GM15510 (cell line): ENCODE results near the gene TRIP10.

Experiments used
- POLR2A ChIP-seq: IDR thresholded peaks from 3 replicates; pipeline ENCODE4 v1.6.1; 2011; ENCODE audit warnings: borderline replicate concordance; ENCODE audit not compliant: insufficient read length; ENCODE audit errors: extremely low read depth

TRIP10 gene, protein sequence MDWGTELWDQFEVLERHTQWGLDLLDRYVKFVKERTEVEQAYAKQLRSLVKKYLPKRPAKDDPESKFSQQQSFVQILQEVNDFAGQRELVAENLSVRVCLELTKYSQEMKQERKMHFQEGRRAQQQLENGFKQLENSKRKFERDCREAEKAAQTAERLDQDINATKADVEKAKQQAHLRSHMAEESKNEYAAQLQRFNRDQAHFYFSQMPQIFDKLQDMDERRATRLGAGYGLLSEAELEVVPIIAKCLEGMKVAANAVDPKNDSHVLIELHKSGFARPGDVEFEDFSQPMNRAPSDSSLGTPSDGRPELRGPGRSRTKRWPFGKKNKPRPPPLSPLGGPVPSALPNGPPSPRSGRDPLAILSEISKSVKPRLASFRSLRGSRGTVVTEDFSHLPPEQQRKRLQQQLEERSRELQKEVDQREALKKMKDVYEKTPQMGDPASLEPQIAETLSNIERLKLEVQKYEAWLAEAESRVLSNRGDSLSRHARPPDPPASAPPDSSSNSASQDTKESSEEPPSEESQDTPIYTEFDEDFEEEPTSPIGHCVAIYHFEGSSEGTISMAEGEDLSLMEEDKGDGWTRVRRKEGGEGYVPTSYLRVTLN

DNA sequence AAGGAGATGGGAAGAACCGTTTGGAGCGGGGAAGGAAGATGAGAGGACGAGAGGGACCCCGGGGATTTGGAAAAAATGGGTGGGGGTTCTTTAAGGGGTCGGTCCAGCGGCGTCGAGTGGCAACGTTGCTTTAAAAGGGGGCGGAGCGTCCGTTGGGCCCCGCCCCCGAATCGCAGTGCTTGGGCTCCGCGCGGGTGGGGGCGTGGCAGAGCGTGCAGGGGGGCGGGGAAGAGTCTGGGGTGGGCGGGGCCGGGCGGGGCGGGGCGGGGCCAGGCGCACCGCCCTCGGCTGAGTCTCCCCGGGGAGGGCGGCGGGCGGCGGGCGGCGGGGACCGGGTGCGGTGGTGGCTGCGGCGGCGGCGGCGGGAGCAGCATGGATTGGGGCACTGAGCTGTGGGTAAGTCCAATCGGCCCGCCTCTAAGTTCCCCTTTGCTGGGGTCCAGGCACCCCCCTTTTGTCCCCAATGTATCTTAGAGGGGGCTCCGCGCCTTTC is at the start of gene TRIP10:
Gene TRIP10 (plus strand): TSS at position 291 of the 493 bp plus-strand sequence. CDS start 82 bp downstream, at position 373.
- no peak for TF ChIP-seq POLR2A

DNA sequence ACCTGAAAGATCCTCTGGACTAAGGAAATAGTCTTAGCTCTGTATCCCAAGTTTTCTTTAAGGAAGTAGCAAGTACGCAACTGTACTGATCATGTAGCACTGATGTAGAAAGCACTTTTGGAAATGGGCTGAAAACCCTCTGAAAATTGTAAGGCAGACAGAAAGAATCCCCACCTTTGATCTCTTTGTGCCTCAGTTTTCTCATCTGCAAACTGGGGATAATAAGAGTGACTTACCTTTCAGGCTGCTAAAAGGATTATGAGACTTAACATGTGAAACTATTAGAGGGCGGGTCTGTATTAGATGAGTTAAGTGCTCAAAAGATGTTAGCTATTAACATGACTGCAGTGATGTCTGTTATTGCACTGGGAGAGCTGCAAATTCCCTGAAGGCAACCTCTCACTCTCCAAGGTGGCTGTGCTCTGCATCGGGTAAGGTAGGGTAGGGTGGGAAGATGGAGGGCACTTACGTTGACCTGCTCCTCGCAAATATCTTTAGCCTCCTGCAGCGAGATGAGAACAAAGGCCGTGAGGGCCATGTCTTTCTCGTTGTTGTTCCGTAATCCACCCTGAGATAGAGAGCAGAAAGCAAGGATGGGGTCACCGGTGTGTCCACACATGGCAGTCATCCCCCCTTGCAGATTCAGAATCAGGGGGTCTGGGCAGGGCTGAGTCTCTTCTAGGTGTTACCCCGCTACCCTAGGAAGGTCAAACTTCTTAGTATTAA is 49.2 kb upstream of the TRIP10 start:
- no peak for TF ChIP-seq POLR2A

DNA sequence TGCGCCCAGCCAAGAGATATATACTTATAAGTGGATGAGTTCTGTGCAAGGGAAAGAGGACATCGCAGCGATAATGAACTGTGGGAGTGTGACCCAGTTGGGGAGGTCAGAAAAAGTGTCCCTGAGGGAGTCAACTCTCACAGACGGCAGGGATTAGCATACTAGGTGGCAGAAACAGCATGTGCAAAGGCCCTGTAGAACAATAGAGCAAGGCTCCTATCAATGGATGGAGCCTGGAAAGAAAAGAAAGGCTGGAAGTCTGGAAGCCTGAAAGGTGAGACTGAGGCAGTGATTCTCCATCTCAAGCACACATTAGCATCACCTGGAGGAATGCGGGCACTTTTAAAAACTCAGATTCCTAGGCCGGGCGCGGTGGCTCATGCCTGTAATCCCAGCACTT is 48.1 kb upstream of the TRIP10 start:
- no peak for TF ChIP-seq POLR2A

DNA sequence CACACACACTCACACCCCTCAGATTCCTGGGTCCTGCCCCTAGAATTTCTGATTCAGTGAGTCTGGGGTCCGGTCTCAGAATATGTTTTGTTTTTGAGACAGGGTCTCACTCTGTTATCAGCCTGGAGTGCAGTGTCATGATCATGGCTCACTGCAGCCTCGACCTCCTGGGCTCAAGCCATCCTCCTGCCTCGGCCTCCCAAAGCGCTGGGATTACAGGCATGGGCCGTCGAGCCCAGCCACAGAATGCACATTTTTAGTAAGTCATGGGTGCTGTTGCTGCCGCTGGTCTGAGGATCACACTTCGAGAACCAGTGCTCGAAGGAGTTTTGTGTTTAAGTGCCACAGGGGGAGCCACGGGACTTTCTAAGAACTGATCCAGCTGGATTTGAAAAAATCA is 47.5 kb upstream of the TRIP10 start:
- no peak for TF ChIP-seq POLR2A

DNA sequence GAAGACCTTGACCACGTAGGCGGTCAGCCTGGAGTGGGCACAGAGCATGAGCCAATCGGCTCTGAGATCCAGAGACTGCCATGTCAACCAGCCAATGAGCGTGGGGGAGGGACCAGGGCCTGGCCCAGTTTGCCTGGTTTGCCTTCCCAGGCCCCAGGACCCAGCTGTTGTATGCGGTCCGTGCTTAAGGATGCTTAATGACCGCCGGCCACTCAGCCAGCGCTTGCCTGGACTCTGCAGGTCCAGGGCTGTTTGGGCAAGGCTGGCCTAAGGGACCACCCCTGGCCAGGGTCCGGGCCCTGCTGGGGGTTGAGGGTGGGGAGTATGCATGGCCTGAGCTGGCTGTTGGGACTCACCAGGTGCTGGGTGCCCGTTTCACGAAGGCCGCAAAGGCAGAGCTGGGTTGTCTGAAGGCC is 46.4 kb upstream of the TRIP10 start:
- TF ChIP-seq POLR2A = no peak

DNA sequence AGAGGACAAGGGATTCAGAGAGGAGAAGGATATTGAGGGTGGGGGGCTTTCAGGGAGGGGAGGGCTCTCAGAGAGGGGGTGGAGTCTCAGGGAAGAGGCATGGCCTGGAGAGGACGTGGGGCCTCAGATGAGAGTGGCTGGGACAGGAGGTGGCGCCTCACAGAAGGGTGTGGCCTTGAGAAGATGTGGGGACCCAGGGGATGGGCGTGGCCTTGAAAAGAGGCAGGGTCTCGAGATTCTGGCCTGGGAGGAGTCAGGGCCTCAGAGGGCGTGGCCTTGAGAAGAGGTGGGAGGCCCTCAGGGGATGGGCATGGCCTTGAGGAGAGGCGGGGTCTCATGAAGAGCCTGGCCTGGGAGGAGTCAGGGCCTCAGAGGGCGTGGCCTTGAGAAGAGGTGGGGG is 45.8 kb upstream of the TRIP10 start:
- no peak for TF ChIP-seq POLR2A

DNA sequence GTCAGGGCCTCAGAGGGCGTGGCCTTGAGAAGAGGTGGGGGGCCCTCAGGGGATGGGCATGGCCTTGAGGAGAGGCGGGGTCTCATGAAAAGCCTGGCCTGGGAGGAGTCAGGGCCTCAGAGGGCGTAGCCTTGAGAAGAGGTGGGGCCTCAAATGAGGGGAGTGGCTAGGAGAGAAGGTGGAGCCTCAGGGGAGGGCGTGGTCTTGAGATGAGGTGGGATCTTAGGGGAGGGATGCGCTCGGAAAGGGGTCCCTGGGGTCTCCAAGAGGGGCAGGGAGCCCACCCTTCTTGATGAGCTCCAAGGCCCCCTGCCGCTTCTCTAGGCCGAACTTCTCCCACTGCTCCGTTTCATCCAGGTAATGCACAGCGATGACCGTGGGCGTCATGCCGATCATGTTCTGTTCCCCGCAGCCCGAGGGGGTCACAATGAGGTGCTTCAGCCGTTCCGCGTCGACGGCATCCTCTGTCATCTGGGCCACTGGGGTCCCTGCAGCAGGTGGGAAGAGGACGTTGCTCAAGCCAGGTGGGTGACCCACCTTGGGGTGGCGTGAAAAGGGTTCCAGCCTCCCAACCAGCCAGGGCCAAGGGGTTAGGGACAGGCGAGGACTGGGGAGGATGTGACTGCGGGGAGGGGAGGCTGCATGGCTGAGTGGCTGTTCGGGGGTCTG is 45.2 kb upstream of the TRIP10 start:
- no peak for TF ChIP-seq POLR2A

DNA sequence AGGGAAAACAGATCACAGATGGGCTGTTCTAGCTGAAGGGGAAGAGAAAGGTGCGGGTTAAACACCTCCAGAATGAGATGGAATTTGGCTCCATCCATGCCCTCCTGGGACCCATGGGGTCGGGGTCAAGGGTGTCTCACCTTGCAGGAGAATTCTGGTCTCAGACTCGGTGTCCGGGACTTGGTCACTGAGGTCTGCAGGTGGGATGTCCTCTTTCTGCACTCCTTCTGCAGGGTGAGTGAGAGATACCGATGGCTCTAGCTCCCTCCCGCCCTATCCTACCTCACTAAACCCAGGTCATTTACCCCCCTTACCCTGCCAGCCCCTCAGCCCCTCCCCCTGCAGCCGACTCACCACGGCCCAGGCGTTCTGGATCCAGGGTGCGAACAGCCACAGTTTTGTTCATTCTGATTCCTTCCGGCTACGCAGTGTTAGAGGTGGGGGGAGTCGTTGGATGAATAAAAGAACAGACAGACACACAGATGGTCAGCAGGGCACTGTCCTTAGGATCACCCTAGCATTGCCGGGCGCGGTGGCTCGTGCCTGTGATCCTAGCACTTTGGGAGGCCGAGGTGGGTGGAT is 43.1 kb upstream of the TRIP10 start:
- TF ChIP-seq POLR2A = no peak

DNA sequence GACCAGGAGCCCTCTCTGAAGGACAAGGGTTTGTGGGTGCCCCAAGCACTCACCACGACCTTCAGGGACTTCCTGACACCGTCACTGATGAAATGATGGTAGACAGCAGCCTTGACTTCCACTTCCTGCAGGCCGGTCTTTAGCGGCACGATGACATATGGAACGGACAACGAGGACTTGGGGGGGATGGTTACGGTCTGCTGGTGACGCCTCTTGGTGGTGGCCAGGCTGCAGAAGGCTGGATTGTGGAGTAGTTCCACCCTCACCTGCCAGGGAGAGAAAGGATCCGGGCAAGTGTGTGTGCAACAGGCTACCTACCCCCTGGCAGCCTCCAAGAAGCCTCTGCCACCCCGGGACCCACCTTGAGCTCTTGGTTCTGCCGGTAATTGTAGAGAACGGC is 42.2 kb upstream of the TRIP10 start:
- TF ChIP-seq POLR2A = no peak

DNA sequence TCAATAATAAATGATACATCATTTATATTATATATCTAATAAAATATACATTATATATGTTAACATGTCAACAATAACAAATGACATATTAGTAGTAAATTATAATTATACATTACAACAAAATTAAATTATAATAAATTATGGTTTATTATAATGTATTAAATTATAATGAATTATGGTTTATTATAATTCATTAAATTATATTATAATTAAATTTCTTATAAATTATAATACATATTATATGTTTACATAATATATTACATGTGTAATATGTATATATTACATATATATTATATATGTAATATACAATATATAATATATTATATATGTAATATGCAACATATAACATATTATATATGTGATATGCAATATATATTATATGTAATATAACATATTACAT is 39.5 kb upstream of the TRIP10 start:
- TF ChIP-seq POLR2A = no peak

DNA sequence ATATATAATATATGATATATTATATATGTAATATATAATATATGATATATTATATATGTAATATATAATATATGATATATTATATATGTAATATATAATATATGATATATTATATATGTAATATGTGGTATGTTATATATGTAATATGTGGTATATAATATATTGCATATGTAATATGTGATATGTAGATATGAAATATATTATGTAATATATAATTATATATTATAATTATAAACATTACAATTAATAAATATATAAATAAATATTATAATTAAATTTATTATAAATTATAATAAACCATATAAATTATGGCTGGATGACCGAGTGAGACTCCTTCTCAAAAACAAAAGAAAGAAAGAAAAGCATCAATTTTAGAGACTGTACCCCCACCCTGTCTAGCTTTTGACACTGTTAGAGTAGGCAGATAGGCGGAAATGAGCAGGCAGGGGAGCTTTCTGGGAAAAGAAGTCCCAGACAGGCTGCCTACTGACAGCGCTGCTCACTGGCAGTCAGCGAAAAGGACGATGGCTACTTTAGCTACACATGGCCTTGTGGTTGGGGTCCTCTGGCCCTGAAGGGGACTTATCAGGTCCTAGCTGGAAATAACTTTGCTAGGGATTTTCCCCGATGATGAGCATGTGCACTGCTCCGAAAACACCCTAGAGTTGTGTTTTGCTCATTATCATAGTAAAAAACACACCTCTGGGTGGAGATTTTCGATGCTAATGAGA is 38.7 kb upstream of the TRIP10 start:
- no peak for TF ChIP-seq POLR2A

DNA sequence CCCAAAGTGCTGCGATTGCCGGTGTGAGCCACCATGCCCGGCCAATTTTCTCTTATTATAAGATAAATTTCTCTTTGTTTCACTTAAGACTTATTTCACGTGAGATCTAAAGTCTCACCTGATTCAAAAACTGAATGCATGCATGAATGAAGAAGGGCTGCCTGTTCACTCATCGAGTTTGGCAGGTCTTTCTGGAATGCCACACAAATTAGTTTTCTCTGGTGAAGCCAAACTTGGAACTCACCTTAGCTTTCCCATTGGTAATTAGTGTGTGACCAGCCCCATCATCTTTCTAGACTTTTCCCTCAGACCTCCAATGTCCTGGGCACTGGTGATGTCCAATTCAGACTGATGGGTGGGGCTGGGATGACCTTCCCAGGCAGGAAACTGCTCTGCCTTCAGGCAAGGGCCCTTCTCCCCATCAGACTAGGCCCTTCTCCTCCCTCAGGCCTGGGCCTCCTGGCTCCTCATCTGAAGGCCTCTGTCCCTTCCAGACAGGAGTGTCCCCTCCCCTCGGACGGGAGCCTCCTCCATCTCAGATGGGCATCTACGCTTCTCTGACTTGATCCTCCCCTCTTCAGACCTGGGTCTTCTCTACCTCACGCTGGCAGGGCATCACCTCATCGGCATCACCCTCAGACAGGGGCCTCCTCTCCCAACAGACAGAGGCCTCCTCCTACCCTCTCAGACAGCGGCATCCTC is 33.4 kb upstream of the TRIP10 start:
- TF ChIP-seq POLR2A = no peak

DNA sequence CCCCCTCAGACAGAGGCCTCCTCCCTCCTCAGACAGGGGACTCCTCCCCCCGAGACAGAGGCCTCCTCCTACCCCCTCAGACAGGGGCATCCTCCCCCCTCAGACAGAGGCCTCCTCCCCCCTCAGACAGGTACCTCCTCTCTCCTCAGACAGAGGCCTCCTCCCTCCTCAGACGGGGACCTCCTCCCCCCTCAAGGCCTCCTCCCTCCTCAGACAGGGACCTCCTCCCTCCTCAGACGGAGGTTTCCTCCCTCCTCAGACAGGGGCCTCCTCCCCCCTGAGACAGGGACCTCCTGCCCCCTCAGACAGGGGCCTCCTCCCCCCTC is 32.9 kb upstream of the TRIP10 start:
- TF ChIP-seq POLR2A = no peak
